Measurements from ENCODE around the gene IAPP.
"Not testable (repeated sequence)": the region's sequence is repeated elsewhere in the genome, so short reads cannot be mapped to it uniquely, and the experiment has no call there.

IAPP gene

GRCh38 chr12:21416511-21417121 is 43.9 kb downstream of the IAPP start:
- no CpG with 5 or more reads among the region's 4 CpGs for WGBS (ENCODE audit: insufficient coverage)
- Histone ChIP-seq H3K9me3 (ENCODE audit: control extremely low read depth in 1 of 5, control insufficient read depth in 4 of 5, insufficient read depth in 2 of 5, low read depth in 1 of 5, low read length in 4 of 5) (no peaks in the 10 kb centered on the region), H3K27ac (ENCODE audit: insufficient read depth in 1 of 2, low read depth in 1 of 2, low read length in 2 of 2, poor library complexity in 1 of 2, severe bottlenecking in 2 of 2) (no peak overlapping the region), H3K4me1 (ENCODE audit: control extremely low read depth in 1 of 4, control insufficient read depth in 4 of 4, insufficient read depth in 4 of 4, low read length in 3 of 4) (no peaks in the 10 kb centered on the region), H3K27me3 (replicated peaks in 2 of 5; ENCODE audit: control insufficient read depth in 4 of 5, insufficient read depth in 5 of 5, low read length in 4 of 5) (no peaks in the 10 kb centered on the region), H3K36me3 (ENCODE audit: control insufficient read depth in 4 of 4, insufficient read depth in 4 of 4, low read length in 3 of 4) (no peaks in the 10 kb centered on the region), H3K4me3 (ENCODE audit: control insufficient read depth in 1 of 7, extremely low read depth in 1 of 7, insufficient read depth in 4 of 7, low read depth in 2 of 7, low read length in 6 of 7) (no peak overlapping the region)
- ChIA-PET CTCF (no interaction called here), POLR2A (no interaction called here)
- no peak for DNase-seq

GRCh38 chr12:21418398-21418797 is 45.7 kb downstream of the IAPP start:
- CTCF ChIA-PET; H3K4me3 ChIP-seq (ENCODE audit: control insufficient read depth in 1 of 7, extremely low read depth in 1 of 7, insufficient read depth in 4 of 7, low read depth in 2 of 7, low read length in 6 of 7); H3K27ac ChIP-seq (ENCODE audit: insufficient read depth in 1 of 2, low read depth in 1 of 2, low read length in 2 of 2, poor library complexity in 1 of 2, severe bottlenecking in 2 of 2); POLR2A ChIA-PET; H3K9me3 ChIP-seq (ENCODE audit: control extremely low read depth in 1 of 5, control insufficient read depth in 4 of 5, insufficient read depth in 2 of 5, low read depth in 1 of 5, low read length in 4 of 5); H3K27me3 ChIP-seq (replicated peaks in 2 of 5; ENCODE audit: control insufficient read depth in 4 of 5, insufficient read depth in 5 of 5, low read length in 4 of 5); H3K36me3 ChIP-seq (ENCODE audit: control insufficient read depth in 4 of 4, insufficient read depth in 4 of 4, low read length in 3 of 4); H3K4me1 ChIP-seq (ENCODE audit: control extremely low read depth in 1 of 4, control insufficient read depth in 4 of 4, insufficient read depth in 4 of 4, low read length in 3 of 4); DNase-seq: not testable (repeated sequence)
- no CpG with 5 or more reads among the region's 5 CpGs for WGBS (ENCODE audit: insufficient coverage)

GRCh38 chr12:21419009-21419699 is 46.5 kb downstream of the IAPP start:
- POLR2A ChIA-PET; H3K9me3 ChIP-seq (ENCODE audit: control extremely low read depth in 1 of 5, control insufficient read depth in 4 of 5, insufficient read depth in 2 of 5, low read depth in 1 of 5, low read length in 4 of 5); DNase-seq; CTCF ChIA-PET; H3K36me3 ChIP-seq (ENCODE audit: control insufficient read depth in 4 of 4, insufficient read depth in 4 of 4, low read length in 3 of 4); H3K4me1 ChIP-seq (ENCODE audit: control extremely low read depth in 1 of 4, control insufficient read depth in 4 of 4, insufficient read depth in 4 of 4, low read length in 3 of 4); H3K4me3 ChIP-seq (ENCODE audit: control insufficient read depth in 1 of 7, extremely low read depth in 1 of 7, insufficient read depth in 4 of 7, low read depth in 2 of 7, low read length in 6 of 7); H3K27ac ChIP-seq (ENCODE audit: insufficient read depth in 1 of 2, low read depth in 1 of 2, low read length in 2 of 2, poor library complexity in 1 of 2, severe bottlenecking in 2 of 2); H3K27me3 ChIP-seq (replicated peaks in 2 of 5; ENCODE audit: control insufficient read depth in 4 of 5, insufficient read depth in 5 of 5, low read length in 4 of 5): not testable (repeated sequence)
- WGBS (ENCODE audit: insufficient coverage): 94% methylated on average over 20 of the region's 30 CpGs

- no CpG with 5 or more reads among the region's 4 CpGs for WGBS (ENCODE audit: insufficient coverage)
- no peak for DNase-seq
- no peak overlapping the region for H3K4me3 ChIP-seq (ENCODE audit: control insufficient read depth in 1 of 7, extremely low read depth in 1 of 7, insufficient read depth in 4 of 7, low read depth in 2 of 7, low read length in 6 of 7)
- H3K27me3 ChIP-seq (replicated peaks in 2 of 5; ENCODE audit: control insufficient read depth in 4 of 5, insufficient read depth in 5 of 5, low read length in 4 of 5): no peaks in the 10 kb centered on the region
- H3K9me3 ChIP-seq (ENCODE audit: control extremely low read depth in 1 of 5, control insufficient read depth in 4 of 5, insufficient read depth in 2 of 5, low read depth in 1 of 5, low read length in 4 of 5): no peaks in the 10 kb centered on the region
- no peaks in the 10 kb centered on the region for H3K36me3 ChIP-seq (ENCODE audit: control insufficient read depth in 4 of 4, insufficient read depth in 4 of 4, low read length in 3 of 4)
- no peak overlapping the region for H3K27ac ChIP-seq (ENCODE audit: insufficient read depth in 1 of 2, low read depth in 1 of 2, low read length in 2 of 2, poor library complexity in 1 of 2, severe bottlenecking in 2 of 2)
- CTCF ChIA-PET: no interaction called here
- POLR2A ChIA-PET: no interaction called here
- no peaks in the 10 kb centered on the region for H3K4me1 ChIP-seq (ENCODE audit: control extremely low read depth in 1 of 4, control insufficient read depth in 4 of 4, insufficient read depth in 4 of 4, low read length in 3 of 4)
Measured at GRCh38 chr12:21428241-21428640, 55.5 kb downstream of the IAPP start.

Measured in common myeloid progenitor, CD34-positive (primary cell).